HepG2 (cell line): ENCODE results near the gene JPH3. TPM values are rescaled to one million over a fixed set of nuclear protein-coding genes. Genes with fewer than 3 reads are reported as not detected.

Experiments
- AGO2 ChIP-seq: fragments of 200-400 bp; formaldehyde crosslinking; optimal IDR thresholded peaks from 2 replicates; pipeline ENCODE3; 2017; ENCODE audit warnings: mild to moderate bottlenecking, low read depth, low read length, moderate library complexity
- GRHL1 ChIP-seq: sonication (generic); formaldehyde crosslinking; conservative IDR thresholded peaks from 2 replicates; pipeline ENCODE4 v1.8.0; 2022; ENCODE audit warnings: missing genetic modification reagents
- HMG20B ChIP-seq: conservative IDR thresholded peaks from 2 replicates; pipeline ENCODE4 v1.6.1; 2016; ENCODE audit warnings: missing genetic modification reagents, missing compliant biosample characterization
- MIXL1 ChIP-seq: IDR thresholded peaks from 2 replicates; pipeline ENCODE4 v1.6.1; 2016
- SNAPC4 ChIP-seq: sonication (generic); formaldehyde crosslinking; IDR thresholded peaks from 2 replicates; pipeline ENCODE4 v1.4.0; 2020; ENCODE audit warnings: mild to moderate bottlenecking, missing genetic modification reagents
- SP5 ChIP-seq: IDR thresholded peaks from 2 replicates; pipeline ENCODE4 v1.6.1; 2016; ENCODE audit warnings: low read depth, borderline replicate concordance
- ZBTB26 ChIP-seq: IDR thresholded peaks from 2 replicates; pipeline ENCODE4 v1.6.1; 2016; ENCODE audit warnings: missing compliant biosample characterization, missing genetic modification reagents, borderline replicate concordance
- ZMAT5 ChIP-seq: sonication (generic); formaldehyde crosslinking; IDR thresholded peaks from 2 replicates; pipeline ENCODE4 v1.5.0; 2020; ENCODE audit warnings: mild to moderate bottlenecking, low read depth, missing genetic modification reagents, borderline replicate concordance
- ZNF260 ChIP-seq: sonication (generic); formaldehyde crosslinking; IDR thresholded peaks from 2 replicates; pipeline ENCODE4 v1.4.0; 2020; ENCODE audit warnings: missing genetic modification reagents, low read depth, mild to moderate bottlenecking, borderline replicate concordance
- ZNF280D ChIP-seq: sonication (generic); formaldehyde crosslinking; IDR thresholded peaks from 2 replicates; pipeline ENCODE4 v1.5.1; 2020; ENCODE audit warnings: mild to moderate bottlenecking, missing genetic modification reagents
- ZNF317 ChIP-seq: sonication (generic); formaldehyde crosslinking; IDR thresholded peaks from 2 replicates; pipeline ENCODE4 v1.5.0; 2020; ENCODE audit warnings: mild to moderate bottlenecking, missing genetic modification reagents
- ZNF879 ChIP-seq: sonication (generic); formaldehyde crosslinking; IDR thresholded peaks from 2 replicates; pipeline ENCODE4 v1.8.1; 2023; ENCODE audit warnings: missing genetic modification reagents
- polyA plus RNA-seq, 8 experiments: library from polyadenylated mRNA; depleted of rRNA in 3 of 8; stranded (reverse) in 7 of 8; unstranded in 1 of 8; fragments of >200 nt; fragmentation: Illumina TruSeq in 4 of 8; extraction: Trizol in 4 of 8; gene quantifications; 2 replicates each; pipeline versions ENCODE4 v1.2.1 to v1.2.3, GENCODE V29; 2011 to 2016; ENCODE audit warnings: low read depth in 4 of 8, missing spikeins in 1 of 8, mixed read lengths in 1 of 8; ENCODE audit not compliant: insufficient read depth in 1 of 8
- total RNA-seq, 5 experiments: library from RNA; depleted of rRNA; stranded (reverse); fragments of >200 nt; fragmentation: Illumina TruSeq; extraction: Trizol; gene quantifications; 2 replicates each; pipeline ENCODE4 v1.2.3, GENCODE V29; 2016; ENCODE audit warnings: low read depth in 1 of 5

JPH3 gene
- total and polyA plus RNA-seq, 2 of the 13 experiments (the other 11 are each of a cell fraction or from before 2014, with no cell fraction given): not detected

- TF ChIP-seq ZNF317: peak; percentile 53; the same call in 1 of the 2 replicates
- peak; percentile 58 for TF ChIP-seq SP5 (CRISPR knock-in tag)
- TF ChIP-seq ZNF260 (CRISPR knock-in tag): no peak
- no peak for TF ChIP-seq ZMAT5 (CRISPR knock-in tag)
- TF ChIP-seq ZNF879 (CRISPR knock-in tag): no peak
- no peak for TF ChIP-seq GRHL1 (CRISPR knock-in tag)
- 0 out of 2 replicates have a peak, but pooled peaks have one; percentile 52 for TF ChIP-seq ZBTB26
- no peak for TF ChIP-seq ZNF280D
- no peak for TF ChIP-seq HMG20B
- TF ChIP-seq MIXL1 (CRISPR knock-in tag): no peak
- peak; percentile 46 for TF ChIP-seq AGO2
- TF ChIP-seq SNAPC4: no peak
Measured at GRCh38 chr16:87706278-87707000, 104.1 kb downstream of the JPH3 start (continued).
